Measurements from ENCODE around the gene POLR2H. TPM values are rescaled to one million over a fixed set of nuclear protein-coding genes. Genes with fewer than 3 reads are reported as not detected.
A peak's percentile ranks its signal among the peaks of the same experiment; 100 is the strongest.

The POLR2H gene
- total and polyA plus RNA-seq, 2 donors from 2014 or later = 82.0 to 157 TPM

GRCh38 chr3:184372296-184372821 is 10.8 kb downstream of the POLR2H start:
- Histone ChIP-seq H3K9ac (ENCODE audit: low read length in 3 of 3) (no peak overlapping the region), H3K36me3 (ENCODE audit: control insufficient read depth in 2 of 3, insufficient read depth in 3 of 3, low read length in 3 of 3) (peaks cover 0 to 21% (median 7%) of the 10 kb centered on the region in 3 donors), H3K4me1 (ENCODE audit: control insufficient read depth in 2 of 3, insufficient read depth in 2 of 3, low read depth in 1 of 3, low read length in 3 of 3) (peaks cover 0 to 1% (median 0%) of the 10 kb centered on the region in 3 donors), H3K27me3 (ENCODE audit: control insufficient read depth, insufficient read depth, low read length) (no peaks in the 10 kb centered on the region), H3K9me3 (ENCODE audit: control insufficient read depth in 2 of 3, insufficient read depth in 1 of 3, low read length in 3 of 3) (no peaks in the 10 kb centered on the region), H3K27ac (ENCODE audit: low read depth in 2 of 2, low read length in 2 of 2) (no peak overlapping the region), H3K4me3 (ENCODE audit: low read length in 3 of 3) (no peak overlapping the region)
- intact Hi-C loops (cut with DNase I) = loop anchor here (10.0 kb wide), 1 partner anchor 172 kb away; no protein-coding TSS in a partner anchor
- DNase-seq = no peak
- TF ChIP-seq CTCF (IDR thresholded peaks at IDR 0.05; ENCODE audit: borderline replicate concordance, extremely low read depth, insufficient read depth) = no peak
- FAIRE-seq = no peak

- FAIRE-seq (no peak), DNase-seq (peak in 1 of 5 donors; percentile 45)
- intact Hi-C loops (cut with DNase I) = loop anchor here (10.0 kb wide), 1 partner anchor 172 kb away; no protein-coding TSS in a partner anchor
- H3K4me1 ChIP-seq (ENCODE audit: control insufficient read depth in 2 of 3, insufficient read depth in 2 of 3, low read depth in 1 of 3, low read length in 3 of 3) = peaks cover 0 to 6% (median 0%) of the 10 kb centered on the region in 3 donors
- no peaks in the 10 kb centered on the region for H3K9me3 ChIP-seq (ENCODE audit: control insufficient read depth in 2 of 3, insufficient read depth in 1 of 3, low read length in 3 of 3)
- TF ChIP-seq CTCF (IDR thresholded peaks at IDR 0.05; ENCODE audit: borderline replicate concordance, extremely low read depth, insufficient read depth) = no peak
- H3K27me3 ChIP-seq (ENCODE audit: control insufficient read depth, insufficient read depth, low read length) = no peaks in the 10 kb centered on the region
- H3K9ac ChIP-seq (ENCODE audit: low read length in 3 of 3) = no peak overlapping the region
- no peak overlapping the region for H3K27ac ChIP-seq (ENCODE audit: low read depth in 2 of 2, low read length in 2 of 2)
- H3K36me3 ChIP-seq (ENCODE audit: control insufficient read depth in 2 of 3, insufficient read depth in 3 of 3, low read length in 3 of 3) = peaks cover 0 to 17% (median 4%) of the 10 kb centered on the region in 3 donors
- H3K4me3 ChIP-seq (ENCODE audit: low read length in 3 of 3) = no peak overlapping the region
Measured at GRCh38 chr3:184372911-184373310, 11.4 kb downstream of the POLR2H start.

- DNase-seq (peak in 1 of 5 donors; percentile 38), FAIRE-seq (no peak)
- Histone ChIP-seq H3K9me3 (ENCODE audit: control insufficient read depth in 2 of 3, insufficient read depth in 1 of 3, low read length in 3 of 3) (no peaks in the 10 kb centered on the region), H3K27me3 (ENCODE audit: control insufficient read depth, insufficient read depth, low read length) (no peaks in the 10 kb centered on the region), H3K9ac (ENCODE audit: low read length in 3 of 3) (no peak overlapping the region), H3K27ac (ENCODE audit: low read depth in 2 of 2, low read length in 2 of 2) (no peak overlapping the region), H3K36me3 (ENCODE audit: control insufficient read depth in 2 of 3, insufficient read depth in 3 of 3, low read length in 3 of 3) (peaks cover 0 to 11% (median 0%) of the 10 kb centered on the region in 3 donors), H3K4me1 (ENCODE audit: control insufficient read depth in 2 of 3, insufficient read depth in 2 of 3, low read depth in 1 of 3, low read length in 3 of 3) (peaks cover 0 to 10% (median 0%) of the 10 kb centered on the region in 3 donors), H3K4me3 (ENCODE audit: low read length in 3 of 3) (no peak overlapping the region)
- intact Hi-C loops (cut with DNase I) = loop anchor here (10.0 kb wide), 1 partner anchor 171 kb away; no protein-coding TSS in a partner anchor
- no peak for TF ChIP-seq CTCF (IDR thresholded peaks at IDR 0.05; ENCODE audit: borderline replicate concordance, extremely low read depth, insufficient read depth)
Measured at GRCh38 chr3:184373422-184373821, 11.9 kb downstream of the POLR2H start.

Measured in kidney (tissue), 14 donors.